ENCODE results near the gene RASSF7.

- TF ChIP-seq EZH2 (IDR thresholded peaks at IDR 0.05; ENCODE audit: insufficient read depth, poor library complexity, severe bottlenecking): no peak
- no peak for TF ChIP-seq EZH2phosphoT487 (IDR thresholded peaks at IDR 0.05; ENCODE audit: insufficient read depth, low read depth)
These were observed 32.1 kb downstream of the RASSF7 start for GRCh38 chr11:592918-593317.

All from GM23248 (cell line).